GM19372 (cell line): Measurements from ENCODE around the gene PCAT6.

Source experiments
- ATAC-seq: cut with Tn5 transposase; IDR thresholded peaks from one replicate; pipeline ENCODE4 v1.9.1; 2021; ENCODE audit warnings: mild to moderate bottlenecking, low read depth, moderate library complexity; ENCODE audit not compliant: unreplicated experiment

Gene PCAT6

GRCh38 chr1:202844259-202844658 is 33.5 kb downstream of the PCAT6 start:
- no peak for ATAC-seq

DNA sequence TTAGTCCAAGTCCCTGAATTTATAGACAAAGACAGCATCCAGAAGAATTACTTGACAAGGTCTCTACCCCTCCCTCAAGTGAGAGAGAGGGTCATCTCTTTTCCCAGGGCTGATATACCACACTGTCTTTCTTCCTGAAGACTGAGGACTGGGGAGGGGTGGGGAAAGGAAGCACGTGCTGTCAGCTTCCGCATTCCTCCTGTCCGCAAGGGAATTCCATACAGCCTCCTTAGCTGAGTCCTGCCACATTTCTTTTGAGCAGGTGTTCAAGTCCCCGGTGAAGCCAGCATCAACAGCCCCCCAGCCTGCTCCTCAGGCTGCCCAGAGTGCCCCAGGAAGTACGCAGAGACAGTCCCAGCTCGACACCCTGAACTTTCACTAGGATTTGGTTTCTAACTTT is 34.2 kb downstream of the PCAT6 start:
- no peak for ATAC-seq

GRCh38 chr1:202848191-202848542 is 37.4 kb downstream of the PCAT6 start:
- no peak for ATAC-seq

DNA sequence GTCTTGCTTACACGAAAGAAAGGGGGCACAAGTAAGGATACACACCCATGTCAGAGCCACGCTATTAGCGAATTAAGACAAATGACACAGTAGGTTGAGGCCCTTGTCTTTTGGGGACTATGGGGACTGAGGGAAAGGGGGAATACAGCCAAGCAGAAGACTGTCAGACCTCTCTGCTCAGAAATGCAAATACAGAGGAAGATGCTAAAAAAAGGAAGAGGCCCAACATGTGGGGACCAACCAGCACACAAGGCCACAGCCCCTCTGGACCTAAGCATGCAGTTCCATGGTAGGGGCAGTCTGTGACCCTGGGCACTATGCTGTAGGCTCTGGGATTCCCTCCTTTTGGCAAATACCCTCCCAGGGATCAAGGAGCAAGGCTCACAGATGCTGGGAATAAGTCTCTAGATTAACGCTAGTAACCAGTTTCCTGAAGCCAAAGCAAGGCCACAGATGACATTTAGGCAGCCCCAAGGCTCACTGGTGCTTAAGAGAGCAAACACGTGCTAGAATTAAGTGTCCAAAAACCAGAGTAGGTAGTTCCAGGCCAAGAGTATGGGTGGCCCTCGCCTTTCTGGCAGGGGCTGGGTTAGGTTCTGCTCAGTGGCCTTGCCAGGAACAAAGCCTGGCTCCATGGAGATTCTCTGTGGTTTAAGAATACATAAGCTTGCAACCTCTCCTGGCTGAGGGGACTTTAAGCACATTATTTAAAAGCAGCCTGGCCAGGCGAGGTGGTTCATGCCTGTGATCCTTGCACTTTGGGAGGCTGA is 40.0 kb downstream of the PCAT6 start:
- ATAC-seq, result no peak

DNA sequence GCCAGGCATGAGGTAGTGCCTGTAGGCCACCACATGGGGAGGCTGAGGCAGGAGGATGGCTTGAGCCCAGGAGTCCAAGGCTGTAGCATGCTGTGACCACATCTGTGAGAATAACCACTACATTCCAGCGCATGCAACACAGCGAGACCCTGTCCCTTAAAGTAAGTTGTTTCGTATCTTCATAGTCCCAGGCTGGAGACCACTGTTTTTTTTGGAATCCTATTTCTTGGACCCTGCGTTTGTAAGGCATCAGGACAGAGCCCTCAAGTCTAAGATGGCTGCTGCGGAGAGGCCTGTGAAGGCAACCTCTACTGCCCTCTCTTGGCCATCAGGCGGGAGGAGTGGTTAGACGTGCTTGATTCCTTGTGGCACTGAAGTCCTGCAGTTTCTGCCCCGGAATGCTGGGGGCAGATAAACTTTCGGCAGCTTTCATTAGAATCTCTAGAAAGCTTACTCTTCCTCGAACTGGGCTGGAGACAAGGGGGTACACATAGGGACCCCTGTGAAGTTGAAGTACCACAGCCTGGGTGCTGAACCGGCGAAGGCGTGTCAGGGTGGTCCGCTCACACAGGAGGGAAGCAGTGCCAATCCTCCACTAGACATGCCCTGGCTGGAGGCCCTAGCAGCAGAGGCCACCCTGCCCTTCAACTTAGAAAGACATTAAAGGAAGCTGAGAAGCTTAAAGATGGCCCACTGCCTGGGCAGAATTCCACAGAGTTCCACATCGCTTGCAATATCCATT is 41.6 kb downstream of the PCAT6 start:
- no peak for ATAC-seq

- no peak for ATAC-seq
Observed at GRCh38 chr1:202854787-202855186, 44.0 kb downstream of the PCAT6 start.

DNA sequence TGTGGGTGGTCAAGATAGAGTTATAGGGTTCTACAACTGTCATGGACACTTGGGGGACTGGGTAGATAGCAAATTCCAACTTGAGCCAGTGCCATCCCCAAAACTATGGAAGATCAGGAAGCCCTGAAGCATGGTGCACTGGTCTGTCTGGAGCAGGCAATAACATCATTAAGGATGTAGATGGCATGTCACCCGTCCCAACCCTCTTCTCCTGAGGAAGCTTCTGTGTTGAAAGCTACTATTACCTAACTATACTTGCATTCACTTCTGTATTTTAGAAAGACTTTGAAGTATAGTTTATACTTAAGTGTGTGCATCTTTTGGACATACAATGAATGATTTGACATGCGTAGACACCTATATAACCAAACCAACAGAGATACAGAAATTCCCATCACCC is 45.3 kb downstream of the PCAT6 start:
- ATAC-seq, result no peak

- ATAC-seq, result no peak
Observed at GRCh38 chr1:202857136-202857610, 46.4 kb downstream of the PCAT6 start.

DNA sequence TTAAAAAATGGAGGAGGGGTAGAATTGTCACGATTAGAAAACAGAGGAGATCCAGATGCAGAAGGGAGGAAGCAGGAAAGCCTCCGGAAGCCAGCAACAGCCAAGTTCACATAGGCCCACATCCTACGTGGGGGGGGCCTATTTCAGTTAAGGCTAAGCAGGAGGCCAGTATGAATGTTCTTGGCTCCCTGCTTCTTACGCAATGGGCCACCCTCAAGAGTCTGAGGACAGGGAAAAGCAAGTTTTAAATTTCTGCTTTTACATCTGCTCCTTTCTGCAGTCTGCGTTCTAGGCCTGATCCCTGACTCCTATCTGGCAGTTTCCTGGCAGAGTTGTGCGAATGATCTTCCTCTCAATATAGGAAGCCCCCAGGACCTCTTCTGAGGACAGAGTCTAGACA is 47.6 kb downstream of the PCAT6 start:
- no peak for ATAC-seq

- ATAC-seq, result no peak
Observed at GRCh38 chr1:202858789-202859414, 48.1 kb downstream of the PCAT6 start.

DNA sequence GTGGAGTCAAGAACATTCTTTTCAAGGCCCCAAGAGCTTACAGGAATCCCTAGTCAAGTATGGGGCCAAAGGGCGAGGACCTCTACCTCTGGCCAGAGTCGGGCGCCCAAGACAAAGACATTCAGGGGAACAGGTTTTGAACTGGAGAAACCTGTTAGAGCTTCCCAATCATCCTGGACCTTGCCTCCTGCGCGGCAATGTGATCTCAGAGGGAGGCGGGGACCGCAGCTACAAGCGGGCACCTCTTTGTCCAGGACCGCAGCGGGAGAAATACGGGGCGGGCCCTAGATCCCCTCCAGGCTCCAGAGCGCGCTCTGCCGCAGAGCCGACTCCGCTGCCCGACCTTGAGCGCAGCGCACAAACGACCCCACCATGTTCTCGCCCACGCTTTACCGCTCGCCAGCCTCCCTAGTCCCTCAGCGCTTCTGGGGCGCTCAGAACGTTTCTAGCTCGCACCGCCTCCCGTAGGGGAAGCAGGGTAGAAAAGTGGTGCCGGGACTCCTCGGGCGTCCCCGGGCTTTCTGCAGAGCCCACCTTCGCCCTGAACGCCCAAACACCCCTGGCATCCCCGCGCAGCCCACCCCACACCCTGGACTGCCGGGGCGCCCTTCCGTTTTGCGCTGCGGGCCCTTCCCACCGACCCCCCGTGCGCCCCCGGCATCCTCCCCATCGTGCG is 50.1 kb downstream of the PCAT6 start:
- ATAC-seq, result peak; percentile 39
